Measurements from ENCODE around the gene TALDO1. TPM values are rescaled to one million over a fixed set of nuclear protein-coding genes. Genes with fewer than 3 reads are reported as not detected.
A peak's percentile ranks its signal among the peaks of the same experiment; 100 is the strongest.

TALDO1 gene
- total RNA-seq, 2 donors from 2014 or later, result 159 to 186 TPM

GRCh38 chr11:709109-709997, 37.9 kb upstream of the TALDO1 start:
- ATAC-seq, result no peak
- DNase-seq, result peak in 1 of 2 donors; percentile 31
- intact Hi-C loops (cut with DNase I, micrococcal nuclease), result no loop called here

GRCh38 chr11:714436-714835, 32.8 kb upstream of the TALDO1 start:
- ATAC-seq, result no peak
- intact Hi-C loops (cut with DNase I, micrococcal nuclease), result no loop called here

DNA sequence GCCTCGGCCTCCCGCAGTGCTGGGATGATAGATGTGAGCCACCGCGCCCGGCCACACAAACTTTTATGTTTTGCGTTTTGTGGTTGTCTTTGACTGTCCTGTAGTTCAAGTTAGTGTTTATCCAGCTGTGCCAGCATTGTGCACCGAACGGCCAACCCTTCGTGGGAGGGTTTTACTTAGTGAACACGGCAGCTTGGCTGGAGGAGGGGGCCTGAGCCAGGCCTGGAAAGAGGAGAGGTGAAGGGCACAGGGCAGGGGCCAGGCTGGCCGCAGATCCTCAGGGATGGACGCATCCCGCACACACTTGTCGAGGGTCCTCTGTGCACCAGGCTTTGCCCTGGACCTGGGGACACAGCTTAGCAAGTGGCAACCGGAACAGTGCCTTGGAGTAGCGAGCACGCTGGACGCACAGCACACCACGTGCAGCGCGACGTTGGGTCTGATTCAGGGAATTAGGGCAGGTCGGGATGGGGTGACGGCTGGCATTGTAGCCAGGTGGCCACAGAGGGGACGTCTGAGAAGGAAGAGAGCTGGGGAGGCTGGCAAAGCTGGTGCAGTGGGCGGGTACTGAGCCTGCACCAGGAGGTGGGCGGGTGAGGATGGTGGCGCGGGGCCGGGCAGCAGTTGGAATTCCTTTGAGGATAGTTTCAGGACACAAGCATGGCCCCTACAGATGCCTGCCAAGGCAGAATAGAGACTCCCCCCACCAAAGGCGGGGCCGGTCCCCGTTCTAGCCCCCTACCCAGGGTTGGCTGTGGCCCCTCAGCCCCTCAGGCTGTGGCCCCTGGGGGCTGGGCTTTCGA, 27.8 kb upstream of the TALDO1 start:
- ATAC-seq (no peak), DNase-seq (no peak)
- intact Hi-C loops (cut with DNase I, micrococcal nuclease), result loop anchor here (10.0 kb wide), 2 partner anchors 55 to 165 kb away; no protein-coding TSS in a partner anchor

More at GRCh38 chr11:714436-714835, 32.8 kb upstream of the TALDO1 start:
- DNase-seq, result no peak

DNA sequence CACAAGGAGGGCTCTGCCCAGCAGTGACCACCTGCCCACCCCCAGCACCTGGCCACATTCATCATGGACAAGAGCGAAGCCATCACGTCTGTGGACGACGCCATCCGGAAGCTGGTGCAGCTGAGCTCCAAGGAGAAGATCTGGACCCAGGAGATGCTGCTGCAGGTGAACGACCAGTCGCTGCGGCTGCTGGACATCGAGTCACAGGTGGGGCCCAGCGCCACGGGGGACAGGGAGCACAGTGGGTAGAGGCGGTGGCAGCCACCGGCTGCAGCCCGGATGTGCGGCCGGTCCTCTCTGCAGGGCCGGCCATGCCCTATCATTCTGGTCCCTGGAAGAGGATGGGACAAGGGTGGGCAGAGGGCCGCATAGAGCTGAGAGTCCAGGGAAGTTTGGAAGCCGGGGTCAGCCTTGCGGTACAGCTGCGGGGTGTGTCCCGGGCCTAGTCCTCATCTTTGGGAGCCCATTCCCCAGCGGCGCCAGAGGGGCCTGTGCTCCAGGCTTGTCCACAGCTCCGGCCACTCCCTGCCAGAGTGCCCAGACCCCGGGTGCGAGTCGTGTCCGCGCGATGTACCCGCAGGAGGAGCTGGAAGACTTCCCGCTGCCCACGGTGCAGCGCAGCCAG, 27.1 kb upstream of the TALDO1 start:
- intact Hi-C loops (cut with DNase I, micrococcal nuclease), result loop anchor here (10.0 kb wide), 2 partner anchors 55 to 165 kb away; no protein-coding TSS in a partner anchor
- ATAC-seq (no peak), DNase-seq (no peak)

GRCh38 chr11:720642-721246, 26.5 kb upstream of the TALDO1 start:
- intact Hi-C loops (cut with DNase I, micrococcal nuclease), result loop anchor here (10.0 kb wide), 2 partner anchors 56 to 166 kb away; no protein-coding TSS in a partner anchor
- DNase-seq (peak; percentile 78 to 82), ATAC-seq (peak; percentile 87)

DNA sequence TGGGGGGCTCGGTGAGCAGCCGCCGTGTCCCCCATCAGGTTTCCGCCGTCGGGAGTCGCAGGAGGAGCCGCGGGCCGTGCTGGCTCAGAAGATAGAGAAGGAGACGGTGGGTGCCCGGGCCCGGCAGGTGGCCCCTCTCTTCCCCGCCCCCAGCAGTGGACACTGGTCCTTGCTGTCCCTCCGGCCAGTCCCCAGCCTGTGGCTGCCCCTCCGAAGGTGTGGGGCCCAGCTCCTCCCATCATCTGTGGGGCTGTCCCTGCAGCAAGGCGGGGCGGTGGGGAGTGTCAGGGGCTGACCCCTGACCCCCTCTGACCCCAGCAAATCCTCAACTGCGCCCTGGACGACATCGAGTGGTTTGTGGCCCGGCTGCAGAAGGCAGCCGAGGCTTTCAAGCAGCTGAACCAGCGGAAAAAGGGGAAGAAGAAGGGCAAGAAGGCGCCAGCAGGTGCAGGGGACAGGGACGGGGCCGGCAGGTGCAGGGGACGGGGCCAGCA, 26.0 kb upstream of the TALDO1 start:
- DNase-seq (peak in 1 of 2 donors; percentile 35), ATAC-seq (no peak)
- intact Hi-C loops (cut with DNase I, micrococcal nuclease), result loop anchor here (10.0 kb wide), 2 partner anchors 56 to 166 kb away; no protein-coding TSS in a partner anchor

DNA sequence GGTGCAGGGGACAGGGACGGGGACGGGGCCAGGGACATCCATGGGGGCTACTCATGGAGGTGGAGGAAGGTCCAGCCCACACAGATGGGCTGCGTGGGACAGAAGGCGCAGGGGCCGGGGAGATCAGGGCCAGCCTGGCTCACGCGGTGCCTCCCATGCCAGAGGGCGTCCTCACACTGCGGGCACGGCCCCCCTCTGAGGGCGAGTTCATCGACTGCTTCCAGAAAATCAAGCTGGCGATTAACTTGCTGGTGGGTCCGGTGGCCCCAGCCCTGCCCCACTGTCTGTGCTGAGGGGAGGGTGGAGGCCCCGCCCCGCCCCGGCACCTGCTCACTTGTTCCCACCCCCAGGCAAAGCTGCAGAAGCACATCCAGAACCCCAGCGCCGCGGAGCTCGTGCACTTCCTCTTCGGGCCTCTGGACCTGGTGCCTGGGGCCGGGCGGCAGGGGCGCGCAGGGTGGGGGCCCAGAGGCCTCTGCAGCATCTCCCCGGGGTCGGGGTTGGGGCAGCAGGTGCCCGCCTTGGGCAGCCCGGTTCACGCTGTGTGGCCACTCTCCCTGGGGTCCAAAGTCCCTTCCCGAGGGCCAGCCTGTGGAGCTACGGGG, 25.4 kb upstream of the TALDO1 start:
- DNase-seq, result peak in 1 of 2 donors; percentile 72
- intact Hi-C loops (cut with DNase I, micrococcal nuclease), result loop anchor here (10.0 kb wide), 2 partner anchors 57 to 167 kb away; no protein-coding TSS in a partner anchor
- ATAC-seq, result no peak

- intact Hi-C loops (cut with DNase I, micrococcal nuclease), result loop anchor here (10.0 kb wide), 2 partner anchors 58 to 168 kb away; no protein-coding TSS in a partner anchor
- ATAC-seq (no peak), DNase-seq (no peak)
Measured at GRCh38 chr11:722346-722811, 24.9 kb upstream of the TALDO1 start.

DNA sequence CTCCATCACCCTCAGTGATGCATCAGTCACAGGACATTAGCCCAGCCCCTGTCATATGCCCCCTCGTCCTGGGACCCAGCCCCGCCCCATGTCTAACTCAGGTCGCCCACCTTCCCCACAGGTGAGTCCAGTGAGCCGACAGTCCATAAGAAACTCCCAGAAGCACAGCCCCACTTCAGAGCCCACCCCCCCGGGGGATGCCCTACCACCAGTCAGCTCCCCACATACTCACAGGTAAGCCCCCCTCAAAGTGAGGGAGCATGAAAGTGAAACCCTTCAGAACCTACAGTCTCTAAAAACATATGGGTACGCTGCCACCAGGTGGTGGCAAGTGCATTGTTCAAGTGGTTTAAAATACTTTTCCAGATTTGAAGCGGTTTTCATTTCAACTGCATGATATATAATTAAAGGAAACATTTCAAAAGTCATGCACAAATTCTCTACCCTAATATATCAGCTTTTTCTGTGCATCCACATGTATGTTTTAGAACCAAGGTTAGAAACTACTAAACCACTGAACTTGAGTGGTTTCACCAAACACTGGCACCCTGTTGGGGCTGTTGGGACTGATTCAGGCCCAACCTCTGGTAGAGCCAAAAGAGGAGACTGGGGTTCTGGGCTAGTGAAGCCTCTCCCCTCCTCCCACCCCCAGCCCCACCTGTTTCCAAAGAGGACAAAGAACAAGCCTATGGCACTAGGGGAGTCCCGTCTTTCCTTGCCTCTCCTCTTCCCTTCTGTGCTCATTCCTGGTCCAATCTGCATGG, 24.0 kb upstream of the TALDO1 start:
- intact Hi-C loops (cut with DNase I, micrococcal nuclease), result loop anchor here (10.0 kb wide), 2 partner anchors 59 to 169 kb away; no protein-coding TSS in a partner anchor
- ATAC-seq (no peak), DNase-seq (peak in 1 of 2 donors; percentile 67)

DNA sequence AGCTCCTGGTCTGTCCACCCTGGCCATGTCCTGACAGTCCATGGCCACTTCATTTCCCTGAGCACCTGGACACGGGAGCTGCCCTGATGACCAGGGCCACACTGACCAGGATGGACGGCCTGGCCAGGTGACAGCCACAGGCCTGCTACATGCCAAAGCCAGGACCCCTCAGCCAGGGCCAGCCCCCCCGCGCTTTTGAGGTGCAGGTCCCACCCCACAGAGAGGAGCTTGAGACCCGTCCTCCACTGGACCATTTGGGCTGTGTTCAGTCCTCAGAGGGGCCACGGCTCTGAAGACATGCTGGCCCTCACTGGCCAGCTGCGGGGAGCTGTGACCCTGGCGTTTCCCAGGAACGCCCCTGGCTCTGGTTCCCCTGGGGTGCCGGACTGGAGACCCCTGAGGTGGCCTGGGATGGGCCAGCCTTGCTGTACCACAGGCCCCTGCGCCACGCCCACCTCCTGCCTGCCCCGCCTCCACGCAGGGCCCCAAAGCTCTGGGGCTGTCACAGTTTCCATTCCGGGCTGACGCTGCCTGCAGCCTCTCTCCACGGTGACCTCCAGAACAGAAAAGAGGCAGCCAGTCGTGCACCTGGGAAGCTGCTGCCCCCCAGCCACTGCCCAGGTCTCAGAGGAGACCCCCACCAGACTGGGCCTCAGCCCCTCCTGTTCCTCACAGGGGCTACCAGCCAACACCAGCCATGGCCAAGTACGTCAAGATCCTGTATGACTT, 23.1 kb upstream of the TALDO1 start:
- intact Hi-C loops (cut with DNase I, micrococcal nuclease), result loop anchor here (10.0 kb wide), 2 partner anchors 59 to 169 kb away; no protein-coding TSS in a partner anchor
- no peak for DNase-seq
- no peak for ATAC-seq

DNA sequence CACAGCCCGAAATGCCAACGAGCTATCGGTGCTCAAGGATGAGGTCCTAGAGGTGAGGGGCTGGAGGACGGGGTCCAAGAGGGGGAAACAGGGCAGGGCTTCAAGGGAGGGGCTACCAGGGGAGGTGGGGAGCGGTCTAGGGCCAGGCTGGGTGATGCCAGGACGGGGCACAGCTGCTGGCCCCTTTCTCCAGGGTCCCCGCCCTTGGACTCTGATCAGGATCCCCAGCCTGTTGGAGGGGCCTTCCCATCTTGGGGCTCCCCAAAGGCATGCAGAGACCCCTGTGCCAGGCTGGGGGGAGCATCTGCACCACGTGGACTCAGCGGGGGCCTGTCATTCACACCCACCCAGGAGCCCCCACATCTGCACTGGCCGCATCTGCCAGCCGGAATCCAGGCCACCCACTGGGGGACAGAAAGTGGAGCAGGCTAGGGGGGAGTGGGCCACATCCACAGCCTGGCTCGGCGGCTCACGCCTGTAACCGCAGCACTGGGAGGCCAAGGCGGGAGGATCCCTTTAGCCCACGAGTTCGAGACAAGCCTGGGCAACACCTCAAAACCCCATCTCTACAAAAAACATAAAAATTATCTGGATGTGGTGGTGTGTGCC, 22.4 kb upstream of the TALDO1 start:
- no peak for ATAC-seq
- DNase-seq, result no peak
- intact Hi-C loops (cut with DNase I, micrococcal nuclease), result loop anchor here (10.0 kb wide), 2 partner anchors 60 to 170 kb away; no protein-coding TSS in a partner anchor

DNA sequence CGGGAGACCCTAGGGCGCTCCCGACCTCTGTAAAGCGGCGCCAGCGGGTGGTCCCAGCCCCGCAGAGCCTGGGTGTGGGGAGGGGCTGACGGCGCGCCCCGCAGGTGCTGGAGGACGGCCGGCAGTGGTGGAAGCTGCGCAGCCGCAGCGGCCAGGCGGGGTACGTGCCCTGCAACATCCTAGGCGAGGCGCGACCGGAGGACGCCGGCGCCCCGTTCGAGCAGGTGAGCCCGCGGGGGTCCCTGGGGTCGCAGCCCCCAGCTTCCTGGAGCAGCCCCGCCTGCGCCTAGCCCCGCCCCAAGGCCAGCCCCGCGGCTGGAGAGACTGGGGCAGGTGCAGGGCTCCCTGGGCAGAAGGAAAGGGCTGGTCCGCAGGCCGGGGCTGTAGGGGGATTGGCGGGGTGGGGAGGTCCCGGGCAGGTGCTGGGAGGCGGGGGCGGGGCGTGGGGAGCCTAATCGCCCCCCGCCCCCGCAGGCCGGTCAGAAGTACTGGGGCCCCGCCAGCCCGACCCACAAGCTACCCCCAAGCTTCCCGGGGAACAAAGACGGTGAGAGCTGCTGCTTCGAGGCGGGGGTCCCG, 21.6 kb upstream of the TALDO1 start:
- DNase-seq (peak in 1 of 2 donors; percentile 46), ATAC-seq (peak; percentile 22)
- intact Hi-C loops (cut with DNase I, micrococcal nuclease), result loop anchor here (10.0 kb wide), 2 partner anchors 61 to 171 kb away; no protein-coding TSS in a partner anchor

GRCh38 chr11:726278-727220, 20.7 kb upstream of the TALDO1 start:
- intact Hi-C loops (cut with DNase I, micrococcal nuclease), result loop anchor here (10.0 kb wide), 2 partner anchors 62 to 172 kb away; no protein-coding TSS in a partner anchor
- DNase-seq, result peak; percentile 76 to 88
- peak; percentile 62 for ATAC-seq

GRCh38 chr11:727281-727701, 20.0 kb upstream of the TALDO1 start:
- DNase-seq, result peak in 1 of 2 donors; percentile 15
- no peak for ATAC-seq
- intact Hi-C loops (cut with DNase I, micrococcal nuclease), result loop anchor here (10.0 kb wide), 2 partner anchors 62 to 172 kb away; no protein-coding TSS in a partner anchor

Measured in left colon (tissue), 2 donors.